Measurements from ENCODE around the gene SLC27A3. TPM values are rescaled to one million over a fixed set of nuclear protein-coding genes. Genes with fewer than 3 reads are reported as not detected.

The SLC27A3 gene
- total and polyA plus RNA-seq, 10 of the 15 experiments (the other 5 are each of a cell fraction or from before 2014, with no cell fraction given), result 2.6 to 18.1 (median 8.3) TPM

- peaks cover 30% of the 10 kb centered on the region for H3K4me1 ChIP-seq (ENCODE audit: control insufficient read depth, insufficient read depth, low read length)
- TF ChIP-seq STAT1 (conservative IDR thresholded peaks at IDR 0.05) (no peak), SUPT20H (IDR thresholded peaks at IDR 0.05; ENCODE audit: borderline replicate concordance, control insufficient read depth, low read depth, low read length) (no peak), ZZZ3 (IDR thresholded peaks at IDR 0.05; ENCODE audit: control insufficient read depth, insufficient read length, low read depth) (no peak), GATAD2B (conservative IDR thresholded peaks at IDR 0.05; ENCODE audit: low read depth) (no peak), MYB (IDR thresholded peaks at IDR 0.05; ENCODE audit: borderline replicate concordance, low read depth, low read length) (no peak), RELB (IDR thresholded peaks at IDR 0.05; ENCODE audit: low read depth) (no peak), SP1 (IDR thresholded peaks at IDR 0.05; ENCODE audit: low read depth, low read length) (no peak), RUNX3 (IDR thresholded peaks at IDR 0.05; ENCODE audit: low read length) (no peak), POU2F2 (IDR thresholded peaks at IDR 0.05; ENCODE audit: borderline replicate concordance, low read depth, low read length) (no peak), EGR1 (IDR thresholded peaks at IDR 0.05; ENCODE audit: borderline replicate concordance in 1 of 2, low read depth in 2 of 2, low read length in 2 of 2) (no peak)
- TF ChIP-seq, protein P1, sequence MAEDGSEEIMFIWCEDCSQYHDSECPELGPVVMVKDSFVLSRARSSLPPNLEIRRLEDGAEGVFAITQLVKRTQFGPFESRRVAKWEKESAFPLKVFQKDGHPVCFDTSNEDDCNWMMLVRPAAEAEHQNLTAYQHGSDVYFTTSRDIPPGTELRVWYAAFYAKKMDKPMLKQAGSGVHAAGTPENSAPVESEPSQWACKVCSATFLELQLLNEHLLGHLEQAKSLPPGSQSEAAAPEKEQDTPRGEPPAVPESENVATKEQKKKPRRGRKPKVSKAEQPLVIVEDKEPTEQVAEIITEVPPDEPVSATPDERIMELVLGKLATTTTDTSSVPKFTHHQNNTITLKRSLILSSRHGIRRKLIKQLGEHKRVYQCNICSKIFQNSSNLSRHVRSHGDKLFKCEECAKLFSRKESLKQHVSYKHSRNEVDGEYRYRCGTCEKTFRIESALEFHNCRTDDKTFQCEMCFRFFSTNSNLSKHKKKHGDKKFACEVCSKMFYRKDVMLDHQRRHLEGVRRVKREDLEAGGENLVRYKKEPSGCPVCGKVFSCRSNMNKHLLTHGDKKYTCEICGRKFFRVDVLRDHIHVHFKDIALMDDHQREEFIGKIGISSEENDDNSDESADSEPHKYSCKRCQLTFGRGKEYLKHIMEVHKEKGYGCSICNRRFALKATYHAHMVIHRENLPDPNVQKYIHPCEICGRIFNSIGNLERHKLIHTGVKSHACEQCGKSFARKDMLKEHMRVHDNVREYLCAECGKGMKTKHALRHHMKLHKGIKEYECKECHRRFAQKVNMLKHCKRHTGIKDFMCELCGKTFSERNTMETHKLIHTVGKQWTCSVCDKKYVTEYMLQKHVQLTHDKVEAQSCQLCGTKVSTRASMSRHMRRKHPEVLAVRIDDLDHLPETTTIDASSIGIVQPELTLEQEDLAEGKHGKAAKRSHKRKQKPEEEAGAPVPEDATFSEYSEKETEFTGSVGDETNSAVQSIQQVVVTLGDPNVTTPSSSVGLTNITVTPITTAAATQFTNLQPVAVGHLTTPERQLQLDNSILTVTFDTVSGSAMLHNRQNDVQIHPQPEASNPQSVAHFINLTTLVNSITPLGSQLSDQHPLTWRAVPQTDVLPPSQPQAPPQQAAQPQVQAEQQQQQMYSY (CRISPR knock-in tag; IDR thresholded peaks at IDR 0.05), result no peak
- TF ChIP-seq, protein P2, sequence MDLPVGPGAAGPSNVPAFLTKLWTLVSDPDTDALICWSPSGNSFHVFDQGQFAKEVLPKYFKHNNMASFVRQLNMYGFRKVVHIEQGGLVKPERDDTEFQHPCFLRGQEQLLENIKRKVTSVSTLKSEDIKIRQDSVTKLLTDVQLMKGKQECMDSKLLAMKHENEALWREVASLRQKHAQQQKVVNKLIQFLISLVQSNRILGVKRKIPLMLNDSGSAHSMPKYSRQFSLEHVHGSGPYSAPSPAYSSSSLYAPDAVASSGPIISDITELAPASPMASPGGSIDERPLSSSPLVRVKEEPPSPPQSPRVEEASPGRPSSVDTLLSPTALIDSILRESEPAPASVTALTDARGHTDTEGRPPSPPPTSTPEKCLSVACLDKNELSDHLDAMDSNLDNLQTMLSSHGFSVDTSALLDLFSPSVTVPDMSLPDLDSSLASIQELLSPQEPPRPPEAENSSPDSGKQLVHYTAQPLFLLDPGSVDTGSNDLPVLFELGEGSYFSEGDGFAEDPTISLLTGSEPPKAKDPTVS (IDR thresholded peaks at IDR 0.05; ENCODE audit: low read depth, low read length), result no peak
Observed at GRCh38 chr1:153793973-153794615, 18.9 kb downstream of the SLC27A3 start.

More at GRCh38 chr1:153793973-153794615, 18.9 kb downstream of the SLC27A3 start:
- BruUV-seq (replicated peaks), result no TSS peak
- in situ Hi-C loops (cut with MboI), result loop anchor here (10.0 kb wide), 1 partner anchor 191 kb away; the partner anchor contains the start of gene RAB13
- Histone ChIP-seq H3K9me3 (replicated peaks; ENCODE audit: control insufficient read depth, insufficient read depth, low read length) (no peaks in the 10 kb centered on the region), H3K27ac (ENCODE audit: control insufficient read depth, insufficient read depth) (no peak overlapping the region), H3K36me3 (ENCODE audit: control insufficient read depth in 2 of 2, insufficient read depth in 2 of 2, low read length in 1 of 2) (no peaks in the 10 kb centered on the region), H3K79me2 (ENCODE audit: control insufficient read depth, insufficient read depth, low read length) (no peaks in the 10 kb centered on the region), H3K27me3 (replicated peaks in 1 of 2; ENCODE audit: control insufficient read depth in 2 of 2, insufficient read depth in 2 of 2, low read length in 1 of 2) (no peaks in the 10 kb centered on the region), H3K4me2 (ENCODE audit: control insufficient read depth, insufficient read depth) (no peak overlapping the region), H3K4me3 (no peak overlapping the region), H3K9ac (ENCODE audit: control insufficient read depth, insufficient read depth, low read length) (no peak overlapping the region), H4K20me1 (ENCODE audit: control insufficient read depth, insufficient read depth) (no peaks in the 10 kb centered on the region), H2AFZ (ENCODE audit: control insufficient read depth, low read depth, low read length) (no peak overlapping the region)
- FAIRE-seq, result no peak
- POLR2A ChIA-PET, result interaction anchor here (1.2 kb wide), 1 partner anchor 197 kb away, joined by 4 read pairs; the partner anchor contains the start of gene RPS27
- ATAC-seq, result no peak
- no peak for DNase-seq (ENCODE audit: low read depth, low spot score)
- RAD21 ChIA-PET (ENCODE audit: unreplicated experiment), result interaction anchor here (1.7 kb wide), 1 partner anchor 193 kb away, joined by 5 read pairs; the partner anchor contains the start of gene RAB13
- SMC1A ChIA-PET (ENCODE audit: uncharacterized antibody, unreplicated experiment), result interaction anchor here (0.8 to 3.5 kb wide), 3 partner anchors 12 to 192 kb away, joined by 3 to 21 read pairs (median 4); partner anchors contain the start of gene RAB13
- intact Hi-C loops (cut with micrococcal nuclease; ENCODE audit: unreplicated experiment), result no loop called here
- CTCF ChIA-PET, result interaction anchor here (4.0 kb wide), 1 partner anchor 192 kb away, joined by 20 read pairs; the partner anchor contains the start of gene RAB13
- WGBS (ENCODE audit: insufficient coverage, insufficient replicate concordance, low lambda C conversion rate, missing lambda C conversion rate), result 78% methylated on average over 12 of the region's 12 CpGs

All from GM12878 (cell line).